HK-2 (cell line): Measurements from ENCODE around the gene SMG5.

ENCODE experiments used
- DNase-seq: peaks from one replicate; pipeline ENCODE4 v3.0.0-alpha.2; 2018; ENCODE audit not compliant: unreplicated experiment

SMG5 gene

DNA sequence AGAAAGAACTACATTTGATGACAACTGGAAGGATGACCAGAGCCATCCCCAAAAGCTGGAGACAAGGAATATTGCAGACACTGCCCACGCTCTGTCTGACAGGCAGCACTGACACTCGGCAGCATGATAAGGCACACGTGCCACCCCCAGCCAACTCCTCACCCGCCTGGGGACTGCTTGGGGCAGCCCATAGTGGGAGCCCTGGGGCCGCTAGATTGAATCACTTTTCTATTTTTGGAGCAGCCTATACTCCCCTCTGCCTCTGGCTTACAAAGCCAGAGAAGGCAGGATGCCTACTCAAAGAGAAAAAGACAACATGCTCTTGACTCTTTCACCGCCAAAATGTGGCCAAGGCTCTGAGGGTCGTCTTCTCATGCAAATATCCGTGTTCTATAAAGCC, 1.3 kb downstream of the SMG5 start:
- no peak for DNase-seq

- no peak for DNase-seq
Observed at GRCh38 chr1:156279837-156280236, 2.8 kb downstream of the SMG5 start.

DNA sequence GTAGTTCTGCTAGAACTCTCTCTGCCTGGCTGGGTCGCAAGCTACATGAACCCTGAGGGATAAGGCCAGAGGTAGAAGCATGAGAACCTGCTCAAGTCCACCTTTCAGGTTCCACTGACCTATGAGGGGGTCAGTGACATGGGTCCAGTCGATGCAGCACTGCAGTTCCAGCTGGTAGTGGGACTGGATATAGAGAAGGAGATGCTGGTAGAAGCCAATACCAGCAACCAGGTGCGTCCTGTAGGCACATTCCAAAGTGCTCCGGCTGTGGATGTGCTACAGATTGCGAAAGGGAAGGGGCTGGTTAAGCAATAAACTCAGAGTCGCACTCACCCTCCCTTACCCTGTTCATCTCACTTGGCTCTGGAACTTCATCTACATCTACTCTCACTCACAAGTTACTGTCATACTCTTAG, 5.7 kb downstream of the SMG5 start:
- no peak for DNase-seq

DNA sequence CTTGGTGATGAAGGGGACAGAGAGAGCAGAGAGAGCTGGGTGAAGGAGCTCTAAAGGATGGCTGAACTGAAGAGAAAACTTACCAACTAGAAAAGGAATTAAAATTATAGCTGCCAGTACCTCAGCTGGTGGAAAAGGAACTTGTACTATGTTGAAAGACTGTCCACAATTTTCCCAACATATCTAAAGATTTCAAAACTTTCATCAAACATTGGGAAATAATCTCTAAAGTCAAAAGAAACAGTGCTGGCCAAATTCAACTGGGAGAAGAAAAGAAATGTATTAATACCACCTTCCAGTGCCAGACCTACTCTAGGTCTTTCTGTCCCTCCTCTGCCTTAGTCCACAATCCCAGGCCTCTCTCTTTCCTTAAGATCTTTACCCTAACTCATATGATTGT, 6.1 kb downstream of the SMG5 start:
- no peak for DNase-seq

GRCh38 chr1:156270314-156270713, 12.3 kb downstream of the SMG5 start:
- no peak for DNase-seq

DNA sequence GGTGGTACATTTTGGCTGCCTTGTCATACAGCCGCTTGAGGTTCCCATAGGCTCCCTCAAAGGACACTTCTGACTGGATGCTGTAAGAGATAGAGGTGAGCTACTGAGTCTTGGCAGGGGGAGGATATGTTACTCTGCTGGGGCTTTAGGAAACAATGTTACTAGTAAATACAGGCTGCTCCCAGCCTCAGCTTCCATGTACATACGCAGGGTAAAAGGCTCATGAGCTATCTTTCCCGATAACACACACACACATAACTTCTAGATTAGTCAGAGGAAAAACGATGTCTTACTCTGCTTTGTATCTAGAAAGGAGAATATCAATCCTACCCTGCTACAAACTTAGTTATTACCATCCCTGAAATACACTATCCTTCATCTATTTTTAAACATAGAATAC, 14.3 kb downstream of the SMG5 start:
- no peak for DNase-seq

DNA sequence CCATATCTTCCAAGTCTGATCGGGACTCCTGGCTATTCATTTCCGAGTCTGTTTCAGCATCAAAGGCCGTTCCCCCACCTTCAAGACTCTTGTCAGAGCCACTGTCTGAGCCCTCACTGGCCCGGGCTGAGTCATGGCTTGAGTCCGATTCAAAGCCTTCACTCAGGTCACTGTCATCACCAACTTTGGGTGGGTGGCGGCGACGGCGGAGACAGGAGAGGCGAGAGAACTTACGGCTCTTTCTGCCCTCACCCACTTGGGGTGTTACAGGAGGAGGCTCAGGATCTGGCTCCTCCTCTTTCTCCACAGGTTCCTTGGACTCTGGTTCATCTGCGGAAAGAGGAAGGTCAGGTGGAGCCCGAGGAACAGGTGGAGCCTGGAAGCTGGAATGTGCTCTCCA, 16.6 kb downstream of the SMG5 start:
- no peak for DNase-seq

DNA sequence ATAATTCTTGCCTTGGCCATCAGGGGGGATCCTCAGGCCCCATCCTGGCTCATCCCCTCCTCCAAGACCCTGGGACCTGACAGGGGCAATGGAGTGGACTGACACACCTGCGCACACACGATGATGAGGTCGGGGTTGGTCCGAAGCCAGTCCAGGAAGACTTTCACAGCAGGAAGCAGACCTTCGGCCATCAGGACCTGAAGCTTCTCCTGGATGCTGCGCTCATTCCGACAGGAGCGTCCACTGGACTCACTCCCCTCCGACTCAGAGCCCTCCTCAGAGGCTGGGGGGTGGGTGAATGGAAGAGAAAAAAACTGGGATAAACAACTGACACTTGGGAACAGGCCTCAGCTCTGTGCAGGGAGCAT, 19.4 kb downstream of the SMG5 start:
- no peak for DNase-seq

GRCh38 chr1:156262461-156263287, 20.0 kb downstream of the SMG5 start:
- DNase-seq = no peak

DNA sequence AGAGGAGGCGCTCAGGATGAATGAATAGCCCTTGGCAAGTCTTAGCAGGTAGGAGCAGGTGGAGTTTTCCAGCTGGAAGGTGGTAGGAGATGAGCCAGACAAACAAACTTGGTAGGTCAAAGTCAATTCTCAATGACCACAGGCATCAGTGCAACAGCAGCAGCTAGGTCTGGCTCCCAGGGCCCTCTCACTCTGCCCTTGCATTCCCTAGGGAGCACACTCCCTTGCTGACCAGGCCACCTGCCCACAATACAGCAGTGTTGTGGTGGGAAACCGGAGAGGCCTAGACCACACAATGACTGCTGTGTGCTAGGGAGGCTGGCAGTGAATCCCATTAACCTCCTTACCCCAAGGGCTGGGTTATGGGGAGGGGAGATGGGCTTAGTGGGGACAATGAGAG, 21.7 kb downstream of the SMG5 start:
- no peak for DNase-seq

DNA sequence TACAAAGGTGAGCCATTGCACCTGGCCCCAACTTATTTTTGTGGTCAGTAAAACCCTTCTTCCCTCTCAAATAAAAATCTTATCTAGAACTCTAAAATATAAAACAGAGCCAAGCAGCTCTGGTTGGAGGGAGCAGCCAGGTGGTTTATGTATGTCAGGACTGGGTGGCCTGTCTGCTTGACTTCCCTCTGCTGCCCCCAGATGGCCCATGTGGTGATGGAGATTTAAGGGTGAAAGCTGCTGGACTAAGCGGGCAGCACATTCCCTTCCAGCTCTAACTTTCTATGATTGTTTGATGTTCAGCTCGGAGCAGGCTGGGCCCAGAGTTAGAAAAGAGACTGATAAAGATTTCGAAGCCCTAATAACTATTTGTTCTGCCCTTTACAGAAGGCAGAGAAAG, 22.8 kb downstream of the SMG5 start:
- no peak for DNase-seq

DNA sequence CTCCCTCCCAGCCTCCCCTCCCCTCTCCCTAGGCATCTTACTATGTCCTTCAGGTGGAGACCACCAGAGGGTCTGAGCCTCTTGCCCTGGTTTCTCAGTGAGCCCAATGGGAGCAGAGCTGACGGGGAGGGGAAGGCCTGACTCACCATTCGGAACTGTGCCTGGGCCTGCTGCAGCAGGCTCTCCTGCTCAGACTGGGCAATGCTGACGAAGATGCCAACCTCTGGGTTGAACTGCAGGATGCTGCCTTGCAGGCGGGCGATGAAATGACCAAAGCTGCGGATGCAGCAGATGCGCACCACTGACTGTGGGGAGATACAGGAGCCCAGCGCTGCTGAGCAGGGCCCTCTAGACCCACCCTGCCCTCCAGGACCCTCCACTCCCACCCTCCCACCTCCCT, 23.8 kb downstream of the SMG5 start:
- DNase-seq = no peak

GRCh38 chr1:156257711-156258110, 24.9 kb downstream of the SMG5 start:
- no peak for DNase-seq

DNA sequence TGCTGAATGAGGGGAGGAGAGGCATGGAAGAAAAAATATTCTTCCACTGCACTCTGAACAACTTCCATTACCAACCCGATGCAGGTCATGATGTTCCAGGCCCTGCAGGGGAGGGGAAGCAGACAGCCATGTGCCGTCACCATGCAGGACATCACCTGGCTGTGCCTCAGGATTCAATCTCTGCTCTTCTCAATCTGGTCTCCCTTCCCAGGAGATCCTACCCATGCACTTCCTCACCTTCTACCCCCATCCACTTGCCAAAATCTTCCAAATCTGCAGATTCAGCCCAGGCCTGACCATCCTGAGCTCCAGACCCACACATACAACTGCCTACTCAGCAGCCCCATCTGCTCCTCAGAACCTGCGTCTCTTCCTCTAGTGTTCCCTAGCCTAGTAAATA, 29.0 kb downstream of the SMG5 start:
- no peak for DNase-seq

DNA sequence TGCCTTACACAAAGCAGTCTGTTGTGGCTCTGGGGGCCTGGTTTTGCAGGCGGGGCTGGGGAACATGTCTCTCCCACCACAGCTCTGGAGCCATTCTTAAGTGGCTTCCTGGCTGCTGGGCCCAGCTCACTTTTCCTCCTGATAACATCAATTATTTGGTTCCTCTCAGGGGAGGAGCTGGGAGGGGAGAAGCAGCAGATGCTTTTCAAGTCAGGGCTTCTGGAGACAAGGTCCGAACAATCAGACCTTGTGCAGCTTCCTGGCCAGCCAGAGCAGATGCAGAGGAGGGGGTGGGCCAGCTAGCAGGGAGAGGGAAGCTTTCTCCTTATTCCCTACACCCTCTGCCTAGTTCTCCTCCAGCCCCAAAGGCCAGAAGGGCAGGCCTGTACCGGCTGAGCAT, 31.1 kb downstream of the SMG5 start:
- DNase-seq = no peak

GRCh38 chr1:156249593-156249992, 33.0 kb downstream of the SMG5 start:
- DNase-seq = no peak

- DNase-seq = no peak
Observed at GRCh38 chr1:156248323-156248683, 34.3 kb downstream of the SMG5 start.

DNA sequence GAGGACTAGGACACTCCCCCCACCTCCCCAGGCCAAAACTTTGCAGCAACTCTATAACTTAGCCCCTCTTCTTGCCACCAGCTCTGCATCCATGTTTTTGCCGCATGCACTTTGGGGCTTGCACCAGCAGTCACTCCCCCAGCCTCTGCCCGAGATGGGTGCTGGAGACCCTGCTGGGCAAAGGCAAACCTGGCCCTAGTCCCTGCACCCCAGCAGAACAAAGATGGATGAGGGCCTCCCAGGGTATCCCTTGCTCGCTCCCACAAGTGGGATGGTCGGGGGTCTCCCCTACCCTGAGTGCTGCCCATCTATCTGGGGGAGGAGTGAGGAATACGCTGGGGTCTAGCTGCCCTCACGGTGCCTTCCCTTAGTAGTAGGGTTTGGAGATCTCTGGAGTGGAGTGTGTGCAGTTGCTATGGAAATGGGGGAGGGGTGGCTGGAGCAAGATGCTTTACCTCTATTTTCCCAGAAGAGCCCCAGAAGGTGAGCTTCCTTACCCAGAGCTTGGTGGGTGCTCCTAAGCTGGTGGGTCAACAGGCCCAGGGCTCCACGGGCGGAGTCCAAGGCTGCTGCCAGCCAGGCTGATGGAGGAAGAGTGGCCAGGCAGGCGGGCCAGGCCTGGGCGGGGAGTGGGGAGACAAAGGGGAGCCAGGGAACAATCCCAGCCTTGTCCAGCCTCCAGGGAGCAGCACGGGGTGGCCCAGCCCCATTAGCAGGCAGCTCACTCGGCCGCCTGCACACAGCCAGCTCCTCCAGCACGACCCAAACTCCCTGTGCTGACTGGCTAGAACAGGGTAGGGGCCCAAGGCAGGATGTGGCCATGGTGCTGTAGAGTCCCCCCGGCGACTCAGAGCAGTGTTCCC, 34.9 kb downstream of the SMG5 start, which contains the start of gene PAQR6:
Gene PAQR6 (minus strand): TSS at position 597 of the 863 bp plus-strand sequence. CDS start 1,325 bp downstream, outside the sequence.
- DNase-seq = no peak

GRCh38 chr1:156246781-156247459, 35.7 kb downstream of the SMG5 start:
- DNase-seq = no peak

DNA sequence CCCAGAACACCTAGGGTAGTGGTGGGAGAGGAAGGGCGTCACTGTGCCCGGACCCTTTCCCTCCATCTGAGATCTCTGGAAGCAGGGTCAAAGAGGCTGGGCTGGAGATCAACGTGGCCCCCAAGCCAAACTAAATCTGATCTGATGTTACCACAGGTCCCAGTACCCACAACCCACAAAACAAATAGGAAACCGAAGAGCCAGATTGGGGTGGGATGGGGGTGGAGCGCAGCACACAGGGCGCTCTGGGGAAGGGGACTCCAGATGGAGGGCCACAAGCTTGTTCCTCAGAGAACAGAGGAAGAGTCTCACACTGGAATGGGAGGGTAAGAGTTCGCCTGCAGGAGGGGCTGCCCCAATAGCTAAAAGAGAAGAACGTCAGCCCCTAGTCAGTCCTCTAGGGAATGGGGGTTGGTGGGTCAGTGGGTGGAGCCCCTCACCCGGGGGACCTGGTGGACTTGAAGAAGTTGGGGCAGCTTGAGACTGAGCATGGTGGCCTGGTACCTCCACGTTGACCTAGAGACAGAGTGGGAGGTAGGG, 36.3 kb downstream of the SMG5 start:
- no peak for DNase-seq

DNA sequence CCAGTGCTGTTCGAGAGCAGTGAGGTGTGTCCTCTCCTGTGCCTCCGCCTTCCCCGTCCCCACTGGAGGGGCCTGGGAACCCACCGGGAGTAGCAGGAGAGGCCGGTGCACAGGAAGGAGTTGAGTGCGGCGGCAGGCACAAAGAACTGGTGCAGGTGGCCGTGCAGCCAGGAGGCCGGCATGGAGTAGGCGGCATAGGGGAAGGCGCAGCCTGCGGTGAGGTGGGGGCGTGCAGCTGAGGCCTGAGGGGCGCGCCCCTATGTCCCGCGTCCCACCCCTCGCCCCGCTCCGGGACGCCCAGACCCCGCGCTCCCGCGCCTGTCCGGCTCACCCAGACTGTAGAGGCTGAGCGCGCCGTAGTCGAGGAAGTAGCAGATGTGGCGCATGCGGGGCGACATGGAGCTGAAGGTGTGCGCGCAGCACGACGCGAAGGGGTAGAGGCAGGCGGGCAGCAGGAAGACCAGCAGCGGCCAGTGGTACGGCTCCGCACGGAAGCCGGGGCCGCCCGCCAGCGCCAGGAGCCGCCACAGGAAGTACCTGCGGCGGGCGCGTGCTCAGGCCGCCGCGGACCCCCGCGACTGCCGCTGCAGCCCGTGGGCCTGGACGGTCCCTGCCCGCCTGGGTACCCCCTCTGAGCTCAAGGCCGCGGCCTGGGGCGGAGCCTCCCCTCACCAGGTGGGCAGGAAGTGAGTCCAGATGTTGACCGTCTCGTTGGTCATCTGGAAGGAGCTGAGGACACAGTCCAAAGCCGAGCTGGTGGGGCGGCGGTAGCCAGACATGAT, 37.0 kb downstream of the SMG5 start:
- DNase-seq = no peak
